Trophoblast cell (in vitro differentiated cells and primary cell): Measurements from ENCODE around the gene BBC3.

Experiments
- DNase-seq, 2 donors: peaks; one replicate each; pipeline ENCODE4 v3.0.0-alpha.2; 2016
- H2AFZ ChIP-seq: 2 replicates; pipeline ENCODE4 v1.6.1; 2013; ENCODE audit warnings: low read length, moderate library complexity, mild to moderate bottlenecking; ENCODE audit not compliant: insufficient read depth, poor library complexity
- H2AK5ac ChIP-seq: 2 replicates; pipeline ENCODE4 v1.6.1; 2013; ENCODE audit warnings: mild to moderate bottlenecking, low read length
- H2BK120ac ChIP-seq: 2 replicates; pipeline ENCODE4 v1.6.1; 2013; ENCODE audit warnings: low read length, mild to moderate bottlenecking, moderate library complexity; ENCODE audit not compliant: insufficient read depth, poor library complexity
- H2BK12ac ChIP-seq: 2 replicates; pipeline ENCODE4 v1.6.1; 2013; ENCODE audit warnings: mild to moderate bottlenecking, low read length, moderate library complexity
- H2BK5ac ChIP-seq: 2 replicates; pipeline ENCODE4 v1.6.1; 2013; ENCODE audit warnings: low read length, low read depth, moderate library complexity, mild to moderate bottlenecking; ENCODE audit not compliant: poor library complexity
- H3K14ac ChIP-seq: 2 replicates; pipeline ENCODE4 v1.6.1; 2013; ENCODE audit warnings: mild to moderate bottlenecking, low read length
- H3K18ac ChIP-seq: 2 replicates; pipeline ENCODE4 v1.6.1; 2013; ENCODE audit warnings: mild to moderate bottlenecking, low read length
- H3K23ac ChIP-seq: 2 replicates; pipeline ENCODE4 v1.6.1; 2013; ENCODE audit warnings: low read length
- H3K27ac ChIP-seq: 2 replicates; pipeline ENCODE4 v1.5.1; 2013; ENCODE audit warnings: low read depth, mild to moderate bottlenecking, inconsistent platforms, low read length, moderate library complexity
- H3K27me3 ChIP-seq: 2 replicates; pipeline ENCODE4 v1.6.1; 2013; ENCODE audit warnings: inconsistent platforms, mild to moderate bottlenecking, low read length, moderate library complexity; ENCODE audit not compliant: insufficient read depth
- H3K36me3 ChIP-seq, 2 experiments: 1 replicate in 1 of 2; 2 replicates in 1 of 2; pipeline ENCODE4 v1.6.1; 2013; ENCODE audit warnings: low read length in 2 of 2, mild to moderate bottlenecking in 2 of 2, moderate library complexity in 1 of 2; ENCODE audit not compliant: insufficient read depth in 2 of 2, control insufficient read depth in 1 of 2
- H3K4ac ChIP-seq: 2 replicates; pipeline ENCODE4 v1.6.1; 2013; ENCODE audit warnings: low read depth, mild to moderate bottlenecking, low read length, moderate library complexity
- H3K4me1 ChIP-seq, 2 experiments: 1 replicate in 1 of 2; 2 replicates in 1 of 2; pipeline ENCODE4 v1.6.1; 2013; ENCODE audit warnings: low read length in 2 of 2, mild to moderate bottlenecking in 2 of 2, moderate library complexity in 1 of 2; ENCODE audit not compliant: insufficient read depth in 2 of 2, control insufficient read depth in 1 of 2
- H3K4me2 ChIP-seq: 2 replicates; pipeline ENCODE4 v1.6.1; 2013; ENCODE audit warnings: inconsistent platforms, mild to moderate bottlenecking, low read length, moderate library complexity
- H3K4me3 ChIP-seq: 2 replicates; pipeline ENCODE4 v1.5.1; 2013; ENCODE audit warnings: mild to moderate bottlenecking, low read depth, low read length, inconsistent platforms
- H3K79me1 ChIP-seq: one replicate; pipeline ENCODE4 v1.6.1; 2013; ENCODE audit warnings: low read length
- H3K79me2 ChIP-seq: 2 replicates; pipeline ENCODE4 v1.6.1; 2013; ENCODE audit warnings: low read length, mild to moderate bottlenecking; ENCODE audit not compliant: control insufficient read depth, insufficient read depth, poor library complexity
- H3K9ac ChIP-seq: 2 replicates; pipeline ENCODE4 v1.6.1; 2013; ENCODE audit warnings: mild to moderate bottlenecking, low read length
- H3K9me3 ChIP-seq: 2 replicates; pipeline ENCODE4 v1.6.1; 2013; ENCODE audit warnings: low read depth, mild to moderate bottlenecking, control low read depth, inconsistent platforms, low read length; ENCODE audit not compliant: insufficient read depth
- H4K12ac ChIP-seq: 2 replicates; pipeline ENCODE4 v1.6.1; 2013; ENCODE audit warnings: low read depth, mild to moderate bottlenecking, low read length, moderate library complexity
- H4K8ac ChIP-seq: 2 replicates; pipeline ENCODE4 v1.6.1; 2013; ENCODE audit warnings: low read depth, mild to moderate bottlenecking, low read length, moderate library complexity
- H4K91ac ChIP-seq: one replicate; pipeline ENCODE4 v1.6.1; 2013; ENCODE audit warnings: low read depth, mild to moderate bottlenecking, low read length, moderate library complexity
- WGBS: extraction: QIAGEN DNeasy Blood & Tissue Kit; methylation state at CpG from one replicate; pipeline ENCODE4 v1.1.7; 2013; ENCODE audit warnings: missing lambda C conversion rate; ENCODE audit not compliant: insufficient read length, insufficient coverage; ENCODE audit errors: extremely low coverage; 5-methylcytosine and 5-hydroxymethylcytosine counted together

The BBC3 gene

DNA sequence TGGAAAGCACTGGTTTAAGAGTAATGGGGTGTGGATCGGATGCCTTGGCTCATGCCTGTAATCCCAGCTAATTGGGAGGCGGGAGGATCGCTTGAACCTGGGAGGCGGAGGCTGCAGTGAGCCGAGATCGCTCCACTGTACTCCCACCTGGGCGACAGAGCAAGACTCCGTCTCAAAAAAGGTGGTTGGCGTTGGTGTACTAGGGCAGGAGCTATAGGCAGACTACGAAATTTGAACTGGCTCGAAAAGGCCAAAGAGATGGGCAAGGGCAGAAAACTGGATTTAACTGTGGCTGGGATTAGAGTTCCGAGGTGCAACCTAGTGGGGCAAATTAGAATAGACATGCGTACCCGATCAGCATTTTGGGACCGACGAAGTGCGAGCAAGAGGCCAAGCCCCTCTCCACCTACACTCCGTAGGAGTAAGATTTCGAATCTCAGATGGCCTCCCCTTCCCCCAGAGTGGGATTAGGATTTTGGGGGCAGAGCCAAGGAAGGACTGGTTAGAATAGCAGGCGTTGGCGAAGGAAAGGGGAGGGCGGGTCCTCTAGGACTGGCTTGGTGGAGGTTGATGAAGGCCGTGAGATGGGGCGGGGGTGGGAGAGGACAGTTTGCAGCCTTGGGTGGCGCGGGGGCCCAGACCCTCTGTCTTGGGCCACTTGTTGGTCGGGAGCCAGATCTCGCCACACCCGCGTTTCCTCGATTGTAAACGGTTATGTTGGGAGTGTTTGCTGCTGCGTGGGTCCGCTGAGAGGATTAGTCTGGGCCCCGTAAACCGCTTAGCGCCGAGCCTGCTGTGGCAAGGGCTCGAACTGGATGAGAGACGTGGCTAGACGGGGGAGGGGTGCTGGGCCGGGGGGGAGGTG, 41.7 kb upstream of the BBC3 start:
- Histone ChIP-seq H3K4ac (peak overlapping the region; percentile 27), H2BK12ac (no peak overlapping the region)

DNA sequence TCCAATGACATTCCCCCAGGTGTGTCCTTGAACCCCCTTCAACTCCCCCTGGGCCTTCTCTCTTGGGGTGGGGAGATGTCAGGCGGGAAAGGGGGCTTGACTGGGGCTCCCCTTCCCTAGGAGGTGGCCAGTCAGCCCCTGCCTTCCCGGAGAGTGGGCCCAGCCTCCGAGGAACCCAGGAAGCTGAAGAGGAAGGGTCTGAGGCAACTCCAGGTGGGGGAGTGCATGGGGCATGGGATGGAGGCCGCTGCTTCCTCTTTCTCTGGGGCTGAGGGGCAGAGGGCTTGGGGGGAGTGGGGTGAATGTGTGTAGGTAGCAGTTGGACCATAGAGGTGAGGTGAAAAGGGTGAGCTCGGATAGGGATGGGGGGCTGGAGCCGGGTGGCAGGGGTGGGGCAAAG, 41.0 kb upstream of the BBC3 start:
- H2AK5ac ChIP-seq: no peak overlapping the region
- H3K79me2 ChIP-seq: peaks cover 10% of the 10 kb centered on the region
- H3K27me3 ChIP-seq: no peaks in the 10 kb centered on the region
- H4K12ac ChIP-seq: no peak overlapping the region
- no peak overlapping the region for H3K14ac ChIP-seq
- no CpG with 5 or more reads among the region's 6 CpGs for WGBS
- H2BK12ac ChIP-seq: no peak overlapping the region
- H3K4me1 ChIP-seq: peaks cover 16 to 25% of the 10 kb centered on the region in 2 experiments
- H3K4me2 ChIP-seq: no peak overlapping the region
- H3K4ac ChIP-seq: no peak overlapping the region
- no peak overlapping the region for H3K18ac ChIP-seq
- no peak overlapping the region for H2BK120ac ChIP-seq
- H3K9me3 ChIP-seq: peaks cover 3% of the 10 kb centered on the region
- H2BK5ac ChIP-seq: no peak overlapping the region
- no peak overlapping the region for H3K9ac ChIP-seq
- no peak for DNase-seq
- no peak overlapping the region for H4K8ac ChIP-seq
- H4K91ac ChIP-seq: no peak overlapping the region
- H3K79me1 ChIP-seq: peaks cover 19% of the 10 kb centered on the region
- peaks cover 31 to 37% of the 10 kb centered on the region in 2 experiments for H3K36me3 ChIP-seq
- no peak overlapping the region for H3K4me3 ChIP-seq
- no peak overlapping the region for H3K27ac ChIP-seq
- H3K23ac ChIP-seq: no peak overlapping the region
- no peak overlapping the region for H2AFZ ChIP-seq

More for the DNA sequence above, 41.7 kb upstream of the BBC3 start:
- Histone ChIP-seq H2BK5ac (peak overlapping the region; percentile 8), H2AK5ac (peak overlapping the region; percentile 11), H4K8ac (peak overlapping the region; percentile 55), H3K27ac (peak overlapping the region; percentile 97), H3K79me2 (peaks cover 10% of the 10 kb centered on the region), H3K27me3 (no peaks in the 10 kb centered on the region), H3K23ac (no peak overlapping the region), H3K9me3 (peaks cover 3% of the 10 kb centered on the region), H3K4me3 (peak overlapping the region; percentile 78), H3K4me2 (peak overlapping the region; percentile 90), H3K79me1 (peaks cover 19% of the 10 kb centered on the region), H3K4me1 (peaks cover 16 to 25% of the 10 kb centered on the region in 2 experiments), H4K12ac (peak overlapping the region; percentile 17), H3K14ac (peak overlapping the region; percentile 22), H2BK120ac (peak overlapping the region; percentile 23), H3K9ac (peak overlapping the region; percentile 77), H4K91ac (peak overlapping the region; percentile 49), H3K36me3 (peaks cover 25 to 30% of the 10 kb centered on the region in 2 experiments), H2AFZ (no peak overlapping the region), H3K18ac (peak overlapping the region; percentile 61)
- no CpG with 5 or more reads among the region's 42 CpGs for WGBS
- DNase-seq: peak in 1 of 2 donors; percentile 23

DNA sequence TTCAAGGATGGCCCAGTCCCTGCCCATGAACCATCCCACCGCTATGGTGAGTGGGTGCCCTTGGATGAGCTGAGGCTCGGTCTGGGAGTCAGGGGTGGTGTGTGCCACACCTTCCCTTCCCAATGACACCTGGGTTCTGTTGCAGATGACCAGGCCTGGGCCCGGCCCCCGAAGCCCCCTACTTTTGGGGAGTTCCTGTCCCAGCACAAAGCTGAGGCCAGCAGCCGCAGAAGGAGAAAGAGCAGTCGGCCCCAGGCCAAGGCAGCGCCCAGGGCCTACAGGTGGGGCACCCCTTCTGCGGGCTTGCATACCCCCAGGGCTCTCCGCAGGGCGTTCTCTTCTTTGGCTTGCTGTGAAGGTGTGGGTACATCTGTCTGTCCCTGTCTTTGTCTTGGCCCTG, 39.4 kb upstream of the BBC3 start:
- peaks cover 37 to 38% of the 10 kb centered on the region in 2 experiments for H3K36me3 ChIP-seq
- H3K23ac ChIP-seq: no peak overlapping the region

DNA sequence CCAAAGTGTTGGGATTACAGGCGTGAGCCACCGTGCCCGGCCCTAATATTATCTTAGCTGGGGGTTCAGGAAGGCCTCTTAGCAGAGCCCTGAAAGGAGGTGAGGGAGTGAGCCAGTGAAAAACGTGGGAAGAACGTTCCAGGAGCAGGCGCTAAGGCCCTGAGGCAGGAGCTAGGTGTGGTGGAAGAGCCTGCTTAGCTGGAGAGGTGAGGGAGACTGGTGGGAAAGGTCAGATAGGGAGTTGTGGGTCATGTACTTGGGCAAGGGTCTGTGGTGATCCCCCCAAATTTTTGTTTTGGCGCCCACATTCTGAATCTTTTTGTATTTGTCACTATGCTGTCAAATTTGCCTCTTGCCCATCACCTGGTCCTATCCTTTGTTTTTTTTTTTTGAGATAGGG, 38.6 kb upstream of the BBC3 start:
- H3K4ac ChIP-seq: no peak overlapping the region
- no peak overlapping the region for H3K4me3 ChIP-seq
- no peak overlapping the region for H2BK120ac ChIP-seq
- no peak overlapping the region for H2BK5ac ChIP-seq
- H3K27me3 ChIP-seq: no peaks in the 10 kb centered on the region
- H3K18ac ChIP-seq: no peak overlapping the region
- H3K4me1 ChIP-seq: peaks cover 2 to 11% of the 10 kb centered on the region in 2 experiments
- H4K91ac ChIP-seq: no peak overlapping the region
- H3K36me3 ChIP-seq: peaks cover 45 to 46% of the 10 kb centered on the region in 2 experiments
- no peak overlapping the region for H3K4me2 ChIP-seq
- H2AK5ac ChIP-seq: no peak overlapping the region
- peaks cover 17% of the 10 kb centered on the region for H3K79me1 ChIP-seq
- H3K23ac ChIP-seq: no peak overlapping the region
- no peak overlapping the region for H2AFZ ChIP-seq
- H3K27ac ChIP-seq: no peak overlapping the region
- H3K14ac ChIP-seq: no peak overlapping the region
- no peak overlapping the region for H3K9ac ChIP-seq
- H2BK12ac ChIP-seq: no peak overlapping the region
- peaks cover 4% of the 10 kb centered on the region for H3K9me3 ChIP-seq
- no peak overlapping the region for H4K8ac ChIP-seq
- DNase-seq: no peak
- peaks cover 5% of the 10 kb centered on the region for H3K79me2 ChIP-seq
- no CpG with 5 or more reads among the region's 7 CpGs for WGBS
- no peak overlapping the region for H4K12ac ChIP-seq

More for the DNA sequence above, 39.4 kb upstream of the BBC3 start:
- Histone ChIP-seq H3K18ac (no peak overlapping the region), H3K4ac (no peak overlapping the region), H2AK5ac (no peak overlapping the region), H3K4me2 (no peak overlapping the region), H3K9ac (no peak overlapping the region), H3K4me3 (no peak overlapping the region), H4K91ac (no peak overlapping the region), H3K79me1 (peaks cover 22% of the 10 kb centered on the region), H3K4me1 (peaks cover 8 to 18% of the 10 kb centered on the region in 2 experiments), H4K8ac (no peak overlapping the region), H2BK120ac (no peak overlapping the region), H3K9me3 (peaks cover 4% of the 10 kb centered on the region), H2BK12ac (no peak overlapping the region), H3K27me3 (no peaks in the 10 kb centered on the region), H3K14ac (no peak overlapping the region), H4K12ac (no peak overlapping the region), H3K79me2 (peaks cover 10% of the 10 kb centered on the region), H2AFZ (no peak overlapping the region), H2BK5ac (no peak overlapping the region), H3K27ac (no peak overlapping the region)
- DNase-seq: no peak
- no CpG with 5 or more reads among the region's 10 CpGs for WGBS
